ENCODE measurements around the gene CYB561D1. TPM values are rescaled to one million over a fixed set of nuclear protein-coding genes. Genes with fewer than 3 reads are reported as not detected.

Gene CYB561D1
- total RNA-seq, 1 experiment from 2014 or later, result 2.8 TPM

DNA sequence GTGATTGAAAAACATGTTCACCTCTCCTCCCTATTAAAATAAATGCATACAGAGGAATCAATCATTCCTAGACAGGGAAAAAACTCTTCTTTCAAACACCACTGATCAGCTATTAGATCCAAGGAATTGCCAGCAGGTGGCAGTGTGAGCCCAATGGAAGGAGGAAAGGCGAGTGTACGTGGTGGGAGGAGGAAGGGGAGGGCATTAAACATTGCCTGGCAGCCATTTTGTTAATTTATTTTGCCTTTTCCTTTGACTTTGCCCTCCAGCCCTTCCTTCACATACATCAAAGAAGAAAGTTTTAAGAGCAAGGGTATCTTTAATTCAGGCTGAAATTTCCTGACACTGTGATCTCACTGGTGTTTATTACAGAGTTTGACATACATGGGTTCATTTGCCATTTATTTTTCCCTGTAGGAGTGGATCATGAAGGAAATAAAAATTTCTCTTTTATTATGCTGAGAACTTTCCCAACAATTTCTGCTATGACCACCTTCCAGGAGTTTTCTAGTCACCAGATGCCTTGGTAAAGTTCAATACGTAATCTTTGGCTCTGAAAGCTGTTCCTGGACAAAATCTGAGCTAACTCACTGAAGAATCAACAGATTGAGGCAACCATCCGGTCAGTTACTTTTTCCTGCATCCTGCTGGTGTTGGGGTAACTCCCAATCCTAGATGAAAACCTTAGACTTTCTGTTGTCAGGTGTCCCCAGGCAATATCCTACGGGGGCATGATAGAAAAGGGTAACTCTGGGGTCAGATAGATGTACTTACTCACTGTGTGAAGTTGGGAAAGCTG, 52.6 kb downstream of the CYB561D1 start:
- peak; percentile 88 for DNase-seq (ENCODE audit: extremely low read depth, low read depth)

- DNase-seq (ENCODE audit: extremely low read depth, low read depth), result no peak
Observed at GRCh38 chr1:109547463-109548320, 53.8 kb downstream of the CYB561D1 start.

- DNase-seq (ENCODE audit: extremely low read depth, low read depth), result peak; percentile 89
Observed at GRCh38 chr1:109548321-109549267, 54.7 kb downstream of the CYB561D1 start, which contains the start of gene GNAI3. GNAI3 (plus strand) TSS chr1:109548615; CDS start chr1:109548721, 106 bp downstream.

Other genes with a start within 250 kb of the CYB561D1 start
- gene CELSR2, start 244.6 kb upstream of the CYB561D1 start, total RNA-seq (2014; rRNA removed; shearing (Covaris generic)), result 2.7 and 3.8 TPM in 2 replicates
- gene PSRC1, start 210.9 kb upstream of the CYB561D1 start, total RNA-seq (2014; rRNA removed; shearing (Covaris generic)), result 23.1 and 28.0 TPM in 2 replicates
- not detected in 2 replicates for gene MYBPHL, start 187.1 kb upstream of the CYB561D1 start, total RNA-seq (2014; rRNA removed; shearing (Covaris generic))
- 1.6 and 3.0 TPM in 2 replicates for gene SORT1, start 96.2 kb upstream of the CYB561D1 start, total RNA-seq (2014; rRNA removed; shearing (Covaris generic))
- gene PSMA5, start 67.6 kb upstream of the CYB561D1 start, total RNA-seq (2014; rRNA removed; shearing (Covaris generic)), result 85.5 and 98.2 TPM in 2 replicates
- gene SYPL2, start 27.5 kb upstream of the CYB561D1 start, total RNA-seq (2014; rRNA removed; shearing (Covaris generic)), result 0.05 TPM in 1 of 2 replicates, not detected in the other
- gene ATXN7L2, start 10.2 kb upstream of the CYB561D1 start, total RNA-seq (2014; rRNA removed; shearing (Covaris generic)), result 3.1 TPM in 2 replicates
- 1.2 and 1.4 TPM in 2 replicates for gene AMIGO1, start 15.6 kb downstream of the CYB561D1 start, total RNA-seq (2014; rRNA removed; shearing (Covaris generic))
- 0.30 TPM in 1 of 2 replicates, not detected in the other for gene GPR61, start 45.8 kb downstream of the CYB561D1 start, total RNA-seq (2014; rRNA removed; shearing (Covaris generic))
- gene GNAI3, start 54.5 kb downstream of the CYB561D1 start, total RNA-seq (2014; rRNA removed; shearing (Covaris generic)), result 7.6 and 8.5 TPM in 2 replicates
- not detected in 2 replicates for gene GNAT2, start 125.5 kb downstream of the CYB561D1 start, total RNA-seq (2014; rRNA removed; shearing (Covaris generic))
- gene AMPD2, start 125.7 kb downstream of the CYB561D1 start, total RNA-seq (2014; rRNA removed; shearing (Covaris generic)), result 33.3 and 39.5 TPM in 2 replicates
- 25.5 and 33.5 TPM in 2 replicates for gene GSTM4, start 162.0 kb downstream of the CYB561D1 start, total RNA-seq (2014; rRNA removed; shearing (Covaris generic))
- gene GSTM2, start 174.0 kb downstream of the CYB561D1 start, total RNA-seq (2014; rRNA removed; shearing (Covaris generic)), result 9.8 and 11.8 TPM in 2 replicates
- 67.1 and 68.9 TPM in 2 replicates for gene GSTM1, start 193.7 kb downstream of the CYB561D1 start, total RNA-seq (2014; rRNA removed; shearing (Covaris generic))
- 0.12 TPM in 2 replicates for gene GSTM5, start 218.2 kb downstream of the CYB561D1 start, total RNA-seq (2014; rRNA removed; shearing (Covaris generic))
- 266 and 288 TPM in 2 replicates for gene GSTM3, start 246.9 kb downstream of the CYB561D1 start, total RNA-seq (2014; rRNA removed; shearing (Covaris generic))